B cell (primary cell): Measurements from ENCODE around the gene LTO1. TPM values are rescaled to one million over a fixed set of nuclear protein-coding genes. Genes with fewer than 3 reads are reported as not detected.

Source experiments
- ATAC-seq: fragments of 200-7000 bp; cut with Tn5 transposase; one replicate; pipeline ENCODE4 v1.10.0; 2021; ENCODE audit warnings: low read depth, mild to moderate bottlenecking, moderate number of reproducible peaks, moderate library complexity
- CTCF ChIA-PET: fragments of 350-600 bp; sonication (Branson Sonifier 250); formaldehyde crosslinking; loops from one replicate; lab custom pipeline; 2021; ENCODE audit warnings: antibody characterized with exemption, inconsistent platforms; lab: Charles Lee
- POLR2A ChIA-PET: fragments of 350-600 bp; sonication (Branson Sonifier 250); formaldehyde crosslinking; loops from one replicate; lab custom pipeline; 2021; ENCODE audit warnings: antibody characterized with exemption; lab: Charles Lee
- DNase-seq: peaks from one replicate; pipeline ENCODE4 v3.0.0; 2013
- H2AFZ ChIP-seq: 2 replicates; pipeline ENCODE4 v1.6.1; 2012; ENCODE audit warnings: mild to moderate bottlenecking, low read depth, low read length; ENCODE audit not compliant: insufficient read depth, poor library complexity, severe bottlenecking
- H3K27ac ChIP-seq, 2 donors: 1 replicate in 1 of 2; 2 replicates in 1 of 2; pipeline ENCODE4 v1.5.1; 2012 to 2013; ENCODE audit warnings: low read length in 2 of 2, mild to moderate bottlenecking in 2 of 2, moderate library complexity in 1 of 2
- H3K27me3 ChIP-seq, 4 experiments: fragments of 200-600 bp in 1 of 4; sonication (generic) in 1 of 4; replicated peaks in 1 of 4; 1 replicate in 2 of 4; 2 replicates in 2 of 4; pipeline versions ENCODE4 v1.6.1 to v1.7.0; 2013 to 2016; ENCODE audit warnings: low read length in 3 of 4, mild to moderate bottlenecking in 2 of 4, mixed read lengths in 1 of 4, moderate library complexity in 1 of 4; ENCODE audit not compliant: insufficient read depth in 4 of 4, control insufficient read depth in 3 of 4; ENCODE audit errors: control extremely low read depth in 1 of 4
- H3K36me3 ChIP-seq, 2 experiments: replicated peaks in 1 of 2; 1 replicate in 1 of 2; 2 replicates in 1 of 2; pipeline versions ENCODE4 v1.6.1 to v1.7.1; 2013; ENCODE audit warnings: low read length in 1 of 2; ENCODE audit not compliant: insufficient read depth in 2 of 2, control insufficient read depth in 1 of 2; ENCODE audit errors: control extremely low read depth in 1 of 2, extremely low read depth in 1 of 2
- H3K4me1 ChIP-seq, 2 donors: fragments of 200-600 bp in 1 of 2; sonication (generic) in 1 of 2; 1 replicate in 1 of 2; 2 replicates in 1 of 2; pipeline versions ENCODE4 v1.5.1 to v1.6.1; 2013 to 2017; ENCODE audit warnings: low read length in 2 of 2; ENCODE audit not compliant: control insufficient read depth in 2 of 2, insufficient read depth in 2 of 2
- H3K4me2 ChIP-seq: replicated peaks from 2 replicates; pipeline ENCODE3; 2012; ENCODE audit warnings: mild to moderate bottlenecking, low read depth, low read length; ENCODE audit not compliant: poor library complexity, severe bottlenecking
- H3K4me3 ChIP-seq, 5 experiments: fragments of 200-600 bp in 1 of 5; sonication (generic) in 1 of 5; 1 replicate in 3 of 5; 2 replicates in 2 of 5; pipeline versions ENCODE4 v1.5.1 to v1.7.0; 2011 to 2016; ENCODE audit warnings: low read length in 4 of 5, mild to moderate bottlenecking in 4 of 5, low read depth in 2 of 5, control low read depth in 1 of 5, moderate library complexity in 1 of 5; ENCODE audit not compliant: insufficient read depth in 1 of 5; ENCODE audit errors: control extremely low read depth in 1 of 5, extremely low read depth in 1 of 5
- H3K79me2 ChIP-seq: fragments of 200-600 bp; sonication (generic); one replicate; pipeline ENCODE4 v1.6.0; 2016; ENCODE audit warnings: low read length; ENCODE audit not compliant: control insufficient read depth, insufficient read depth
- H3K9ac ChIP-seq: fragments of 200-600 bp; sonication (generic); 2 replicates; pipeline ENCODE4 v1.6.1; 2017; ENCODE audit warnings: mild to moderate bottlenecking, low read length, moderate library complexity
- H3K9me3 ChIP-seq, 3 donors: one replicate each; pipeline versions ENCODE4 v1.6.1 to v1.7.1; 2013; ENCODE audit warnings: low read length in 2 of 3; ENCODE audit not compliant: control insufficient read depth in 2 of 3, insufficient read depth in 1 of 3; ENCODE audit errors: control extremely low read depth in 1 of 3
- H4K20me1 ChIP-seq: 2 replicates; pipeline ENCODE4 v1.6.0; 2012; ENCODE audit warnings: mild to moderate bottlenecking, low read length; ENCODE audit not compliant: insufficient read depth, control insufficient read depth, poor library complexity, severe bottlenecking
- H3K27ac Mint-ChIP-seq: one replicate; pipeline ENCODE4 v1.8.0; 2021; ENCODE audit warnings: mixed read lengths
- H3K27me3 Mint-ChIP-seq: one replicate; pipeline ENCODE4 v1.8.0; 2021; ENCODE audit warnings: mixed read lengths
- H3K4me1 Mint-ChIP-seq: one replicate; pipeline ENCODE4 v1.8.0; 2021; ENCODE audit warnings: mixed read lengths
- H3K4me3 Mint-ChIP-seq: one replicate; pipeline ENCODE4 v1.8.0; 2021; ENCODE audit warnings: mixed read lengths
- H3K9me3 Mint-ChIP-seq: one replicate; pipeline ENCODE4 v1.8.0; 2022; ENCODE audit warnings: mixed read lengths; ENCODE audit not compliant: insufficient read depth
- EZH2 ChIP-seq: IDR thresholded peaks from 2 replicates; pipeline ENCODE4 v1.6.1; 2012; ENCODE audit warnings: borderline replicate concordance, low read depth, mild to moderate bottlenecking, moderate library complexity, low read length; ENCODE audit not compliant: insufficient read depth, poor library complexity, severe bottlenecking
- WGBS: methylation state at CpG from one replicate; pipeline ENCODE4 v1.1.5; 2013; ENCODE audit warnings: missing lambda C conversion rate; ENCODE audit not compliant: insufficient coverage; 5-methylcytosine and 5-hydroxymethylcytosine counted together
- intact Hi-C: fragments of 100-400 bp; cut with micrococcal nuclease; formaldehyde crosslinking; loops from one replicate; pipeline ENCODE4 v1.10.0; 2022
- polyA plus RNA-seq: library from polyadenylated mRNA; depleted of rRNA; stranded (reverse); fragments of >200 nt; gene quantifications from 2 replicates; pipeline ENCODE4 v1.2.3, GENCODE V29; 2012
- total RNA-seq, 2 donors: library from RNA; stranded (reverse); fragments of 120-200 nt in 1 of 2; gene quantifications; 1 replicate in 1 of 2; 2 replicates in 1 of 2; pipeline versions ENCODE4 v1.2.3 to v1.2.4, GENCODE V29; 2013 to 2022
- TF ChIP-seq, protein P1 (sequence below): fragments of 200-600 bp; IDR thresholded peaks from one replicate; pipeline ENCODE4 v1.8.0; 2022; ENCODE audit warnings: antibody characterized with exemption, mild to moderate bottlenecking

The LTO1 gene
- total and polyA plus RNA-seq, 2 donors (not counting 1 experiment from before 2014, with no cell fraction given), result 44.4 to 68.8 TPM

DNA sequence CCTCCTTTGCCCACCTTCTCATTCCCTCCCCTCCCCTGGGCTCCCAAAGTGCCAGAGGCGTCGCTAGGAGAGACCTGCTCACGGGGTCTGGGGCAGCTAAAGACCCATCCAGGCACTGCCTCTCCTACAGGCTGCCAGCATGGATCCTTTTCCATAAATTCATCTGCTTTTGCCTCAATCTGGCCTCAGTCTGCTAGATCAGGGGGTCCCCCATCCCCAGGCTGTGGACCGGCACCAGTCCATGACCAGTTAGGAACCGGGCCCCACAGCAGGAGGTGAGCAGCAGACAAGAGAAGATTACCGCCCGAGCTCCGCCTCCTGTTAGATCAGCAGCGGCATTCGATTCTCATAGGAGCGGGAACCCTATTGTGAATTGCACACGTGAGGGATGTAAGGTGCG, 12.3 kb downstream of the LTO1 start:
- Histone ChIP-seq H3K9me3 (no peaks in the 10 kb centered on the region), H3K4me3 (no peak overlapping the region), H3K27ac (no peak overlapping the region), H3K36me3 (peaks cover 0 to 41% of the 10 kb centered on the region in 2 experiments), H3K4me2 (no peak overlapping the region), H3K27me3 (no peaks in the 10 kb centered on the region), H3K79me2 (no peaks in the 10 kb centered on the region), H4K20me1 (peaks cover 6% of the 10 kb centered on the region), H2AFZ (no peak overlapping the region), H3K9ac (no peak overlapping the region), H3K4me1 (no peaks in the 10 kb centered on the region)
- ChIA-PET POLR2A (no interaction called here), CTCF (no interaction called here)
- Mint-ChIP-seq H3K4me1 (no peaks in the 10 kb centered on the region), H3K9me3 (no peaks in the 10 kb centered on the region), H3K27ac (no peak overlapping the region), H3K4me3 (no peak overlapping the region), H3K27me3 (no peaks in the 10 kb centered on the region)
- 98% methylated on average over 13 of the region's 13 CpGs for WGBS
- intact Hi-C loops, result no loop called here
- no peak for TF ChIP-seq EZH2
- TF ChIP-seq, protein P1, sequence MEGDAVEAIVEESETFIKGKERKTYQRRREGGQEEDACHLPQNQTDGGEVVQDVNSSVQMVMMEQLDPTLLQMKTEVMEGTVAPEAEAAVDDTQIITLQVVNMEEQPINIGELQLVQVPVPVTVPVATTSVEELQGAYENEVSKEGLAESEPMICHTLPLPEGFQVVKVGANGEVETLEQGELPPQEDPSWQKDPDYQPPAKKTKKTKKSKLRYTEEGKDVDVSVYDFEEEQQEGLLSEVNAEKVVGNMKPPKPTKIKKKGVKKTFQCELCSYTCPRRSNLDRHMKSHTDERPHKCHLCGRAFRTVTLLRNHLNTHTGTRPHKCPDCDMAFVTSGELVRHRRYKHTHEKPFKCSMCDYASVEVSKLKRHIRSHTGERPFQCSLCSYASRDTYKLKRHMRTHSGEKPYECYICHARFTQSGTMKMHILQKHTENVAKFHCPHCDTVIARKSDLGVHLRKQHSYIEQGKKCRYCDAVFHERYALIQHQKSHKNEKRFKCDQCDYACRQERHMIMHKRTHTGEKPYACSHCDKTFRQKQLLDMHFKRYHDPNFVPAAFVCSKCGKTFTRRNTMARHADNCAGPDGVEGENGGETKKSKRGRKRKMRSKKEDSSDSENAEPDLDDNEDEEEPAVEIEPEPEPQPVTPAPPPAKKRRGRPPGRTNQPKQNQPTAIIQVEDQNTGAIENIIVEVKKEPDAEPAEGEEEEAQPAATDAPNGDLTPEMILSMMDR, result no peak
- ATAC-seq (no peak), DNase-seq (no peak)

GRCh38 chr11:69662021-69662698, 13.0 kb downstream of the LTO1 start:
- intact Hi-C loops, result no loop called here
- Histone ChIP-seq H3K79me2 (no peaks in the 10 kb centered on the region), H3K27ac (no peak overlapping the region), H3K9me3 (no peaks in the 10 kb centered on the region), H3K4me3 (no peak overlapping the region), H3K36me3 (peaks cover 0 to 35% of the 10 kb centered on the region in 2 experiments), H2AFZ (no peak overlapping the region), H4K20me1 (peaks cover 3% of the 10 kb centered on the region), H3K4me1 (no peaks in the 10 kb centered on the region), H3K4me2 (no peak overlapping the region), H3K9ac (no peak overlapping the region), H3K27me3 (no peaks in the 10 kb centered on the region)
- ATAC-seq (no peak), DNase-seq (no peak)
- 66% methylated on average over 13 of the region's 16 CpGs for WGBS
- H3K27me3 Mint-ChIP-seq, result no peaks in the 10 kb centered on the region
- H3K4me1 Mint-ChIP-seq, result no peaks in the 10 kb centered on the region
- ChIA-PET POLR2A (no interaction called here), CTCF (no interaction called here)
- no peaks in the 10 kb centered on the region for H3K9me3 Mint-ChIP-seq
- no peak overlapping the region for H3K4me3 Mint-ChIP-seq
- no peak overlapping the region for H3K27ac Mint-ChIP-seq
- no peak for TF ChIP-seq EZH2
- TF ChIP-seq, protein P1, result no peak
